ENCODE data around the gene KCNG3.

DNA sequence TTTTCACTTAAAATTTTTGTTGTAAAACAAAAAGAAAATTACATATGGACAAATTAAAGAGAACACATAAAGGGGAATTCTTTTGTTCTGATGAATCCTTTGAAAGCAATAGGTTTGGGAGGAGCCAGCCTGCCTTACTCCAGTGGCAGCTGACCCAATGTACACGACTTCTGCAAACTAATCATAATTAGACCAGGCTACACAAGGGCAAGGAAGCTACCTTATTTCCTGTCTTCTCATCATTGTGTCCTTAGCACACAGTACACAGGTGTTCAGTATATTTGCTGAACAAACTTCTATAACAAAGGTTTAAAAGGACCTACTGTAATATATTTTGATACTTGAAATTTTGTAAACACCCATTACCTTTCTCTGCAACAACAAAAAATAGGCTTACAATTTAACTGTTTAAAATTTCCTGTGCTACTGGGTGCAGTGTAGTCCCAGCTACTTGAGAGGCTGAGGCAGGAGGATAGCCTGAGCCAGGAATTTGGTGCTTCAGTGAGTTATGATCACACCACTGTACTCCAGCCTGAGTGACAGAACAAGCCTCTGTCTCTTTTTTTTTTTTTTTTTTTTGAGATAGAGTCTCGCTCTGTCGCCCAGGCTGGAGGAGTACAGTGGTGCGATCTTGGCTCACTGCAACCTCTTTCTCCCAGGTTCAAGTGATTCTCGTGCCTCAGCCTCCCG lies 18.9 kb downstream of the KCNG3 start:
- no peak for TF ChIP-seq POLR2A (IDR thresholded peaks at IDR 0.05)
- TF ChIP-seq, protein P1, sequence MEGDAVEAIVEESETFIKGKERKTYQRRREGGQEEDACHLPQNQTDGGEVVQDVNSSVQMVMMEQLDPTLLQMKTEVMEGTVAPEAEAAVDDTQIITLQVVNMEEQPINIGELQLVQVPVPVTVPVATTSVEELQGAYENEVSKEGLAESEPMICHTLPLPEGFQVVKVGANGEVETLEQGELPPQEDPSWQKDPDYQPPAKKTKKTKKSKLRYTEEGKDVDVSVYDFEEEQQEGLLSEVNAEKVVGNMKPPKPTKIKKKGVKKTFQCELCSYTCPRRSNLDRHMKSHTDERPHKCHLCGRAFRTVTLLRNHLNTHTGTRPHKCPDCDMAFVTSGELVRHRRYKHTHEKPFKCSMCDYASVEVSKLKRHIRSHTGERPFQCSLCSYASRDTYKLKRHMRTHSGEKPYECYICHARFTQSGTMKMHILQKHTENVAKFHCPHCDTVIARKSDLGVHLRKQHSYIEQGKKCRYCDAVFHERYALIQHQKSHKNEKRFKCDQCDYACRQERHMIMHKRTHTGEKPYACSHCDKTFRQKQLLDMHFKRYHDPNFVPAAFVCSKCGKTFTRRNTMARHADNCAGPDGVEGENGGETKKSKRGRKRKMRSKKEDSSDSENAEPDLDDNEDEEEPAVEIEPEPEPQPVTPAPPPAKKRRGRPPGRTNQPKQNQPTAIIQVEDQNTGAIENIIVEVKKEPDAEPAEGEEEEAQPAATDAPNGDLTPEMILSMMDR (IDR thresholded peaks at IDR 0.05), result no peak
